Measurements from ENCODE around the gene HOXD9. TPM values are rescaled to one million over a fixed set of nuclear protein-coding genes. Genes with fewer than 3 reads are reported as not detected.

HOXD9 gene
- total RNA-seq, 1 donor from 2014 or later = 12.5 TPM

GRCh38 chr2:176093145-176093897, 29.2 kb upstream of the HOXD9 start:
- H3K4me3 ChIP-seq = peak overlapping the region; percentile 54 to 59
- intact Hi-C loops (cut with DNase I) = loop anchor here (5.0 kb wide), 1 partner anchor 841 kb away; no protein-coding TSS in a partner anchor
- DNase-seq (ENCODE audit: extremely low spot score in 2 of 2) = no peak
- TF ChIP-seq CTCF (IDR thresholded peaks at IDR 0.05) = no peak
- TF ChIP-seq POLR2A (IDR thresholded peaks at IDR 0.05) = peak in 1 of 2 donors; percentile 5
- TF ChIP-seq POLR2AphosphoS5 (IDR thresholded peaks at IDR 0.05; ENCODE audit: insufficient read depth in 1 of 2, low read depth in 1 of 2) = peak in 1 of 2 donors; percentile 59
- no peaks in the 10 kb centered on the region for H3K36me3 ChIP-seq
- H3K27ac ChIP-seq = peak overlapping the region; percentile 91
- H3K4me1 ChIP-seq = peaks cover 28% of the 10 kb centered on the region
- H3K9me3 ChIP-seq = no peaks in the 10 kb centered on the region
- no peaks in the 10 kb centered on the region for H3K27me3 ChIP-seq

GRCh38 chr2:176093898-176094249, 28.6 kb upstream of the HOXD9 start:
- Histone ChIP-seq H3K27me3 (no peaks in the 10 kb centered on the region), H3K9me3 (no peaks in the 10 kb centered on the region), H3K27ac (peak overlapping the region; percentile 91), H3K4me3 (peak overlapping the region; percentile 54 to 59), H3K36me3 (no peaks in the 10 kb centered on the region), H3K4me1 (peaks cover 29% of the 10 kb centered on the region)
- TF ChIP-seq POLR2A (IDR thresholded peaks at IDR 0.05) (no peak), POLR2AphosphoS5 (IDR thresholded peaks at IDR 0.05; ENCODE audit: insufficient read depth in 1 of 2, low read depth in 1 of 2) (no peak), CTCF (IDR thresholded peaks at IDR 0.05) (no peak)
- intact Hi-C loops (cut with DNase I) = loop anchor here (5.0 kb wide), 1 partner anchor 842 kb away; no protein-coding TSS in a partner anchor
- DNase-seq (ENCODE audit: extremely low spot score in 2 of 2) = no peak

- H3K4me1 ChIP-seq = peaks cover 29% of the 10 kb centered on the region
Observed at GRCh38 chr2:176094349-176094748, 28.2 kb upstream of the HOXD9 start.

GRCh38 chr2:176095421-176095820, 27.1 kb upstream of the HOXD9 start:
- TF ChIP-seq POLR2AphosphoS5 (IDR thresholded peaks at IDR 0.05; ENCODE audit: insufficient read depth in 1 of 2, low read depth in 1 of 2) (no peak), CTCF (IDR thresholded peaks at IDR 0.05) (no peak), POLR2A (IDR thresholded peaks at IDR 0.05) (no peak)
- Histone ChIP-seq H3K36me3 (no peaks in the 10 kb centered on the region), H3K27me3 (no peaks in the 10 kb centered on the region), H3K9me3 (no peaks in the 10 kb centered on the region), H3K27ac (peak overlapping the region; percentile 91), H3K4me1 (peaks cover 34% of the 10 kb centered on the region), H3K4me3 (peak overlapping the region; percentile 54 to 59)
- intact Hi-C loops (cut with DNase I) = no loop called here
- DNase-seq (ENCODE audit: extremely low spot score in 2 of 2) = no peak

More at GRCh38 chr2:176094349-176094748, 28.2 kb upstream of the HOXD9 start:
- intact Hi-C loops (cut with DNase I) = loop anchor here (5.0 kb wide), 1 partner anchor 842 kb away; no protein-coding TSS in a partner anchor
- Histone ChIP-seq H3K27ac (peak overlapping the region; percentile 91), H3K9me3 (no peaks in the 10 kb centered on the region), H3K4me3 (peak overlapping the region; percentile 54 to 59), H3K27me3 (no peaks in the 10 kb centered on the region), H3K36me3 (no peaks in the 10 kb centered on the region)
- TF ChIP-seq POLR2AphosphoS5 (IDR thresholded peaks at IDR 0.05; ENCODE audit: insufficient read depth in 1 of 2, low read depth in 1 of 2) = no peak
- TF ChIP-seq POLR2A (IDR thresholded peaks at IDR 0.05) = no peak
- TF ChIP-seq CTCF (IDR thresholded peaks at IDR 0.05) = no peak
- DNase-seq (ENCODE audit: extremely low spot score in 2 of 2) = no peak
